Activated T-helper 17 cell treated with anti-CD3 and anti-CD28 coated beads, Interleukin-2, amount 50 U/mL, for 72 hours (primary cell): Measurements from ENCODE around the gene KDM5B. TPM values are rescaled to one million over a fixed set of nuclear protein-coding genes. Genes with fewer than 3 reads are reported as not detected.

Source experiments
- ATAC-seq: fragments of 150-1000 bp; cut with Tn5 transposase; replicated peaks from 2 replicates; pipeline ENCODE4 v1.10.0; 2021; ENCODE audit warnings: mild to moderate bottlenecking, moderate library complexity
- H3K27ac Mint-ChIP-seq: one replicate; pipeline ENCODE4 v1.8.0; 2022; ENCODE audit warnings: mixed read lengths
- H3K27me3 Mint-ChIP-seq: one replicate; pipeline ENCODE4 v1.8.0; 2022; ENCODE audit warnings: mixed read lengths
- H3K36me3 Mint-ChIP-seq: one replicate; pipeline ENCODE4 v1.8.0; 2022; ENCODE audit warnings: low read depth, mild to moderate bottlenecking, mixed read lengths
- H3K4me1 Mint-ChIP-seq: one replicate; pipeline ENCODE4 v1.8.0; 2022; ENCODE audit warnings: mixed read lengths
- H3K4me3 Mint-ChIP-seq: one replicate; pipeline ENCODE4 v1.8.0; 2022; ENCODE audit warnings: mild to moderate bottlenecking, mixed read lengths
- H3K9me3 Mint-ChIP-seq: one replicate; pipeline ENCODE4 v1.8.0; 2022; ENCODE audit warnings: mixed read lengths
- total RNA-seq, 2 donors: library from RNA; stranded (reverse); gene quantifications; one replicate each; pipeline ENCODE4 v1.2.3, GENCODE V29; 2022

Gene KDM5B
- total RNA-seq, 2 donors from 2014 or later: 124 to 176 TPM

- Mint-ChIP-seq H3K4me3 (no peak overlapping the region), H3K9me3 (no peaks in the 10 kb centered on the region), H3K27me3 (peaks cover 46% of the 10 kb centered on the region), H3K4me1 (no peaks in the 10 kb centered on the region), H3K27ac (no peak overlapping the region), H3K36me3 (no peaks in the 10 kb centered on the region)
- no peak for ATAC-seq
These were observed 125.2 kb downstream of the KDM5B start for GRCh38 chr1:202683029-202683428.

GRCh38 chr1:202682477-202682876 lies 125.7 kb downstream of the KDM5B start:
- Mint-ChIP-seq H3K36me3 (no peaks in the 10 kb centered on the region), H3K9me3 (no peaks in the 10 kb centered on the region), H3K27me3 (peaks cover 42% of the 10 kb centered on the region), H3K4me1 (no peaks in the 10 kb centered on the region), H3K27ac (no peak overlapping the region), H3K4me3 (no peak overlapping the region)
- no peak for ATAC-seq

- no peak for ATAC-seq
- Mint-ChIP-seq H3K4me1 (no peaks in the 10 kb centered on the region), H3K27ac (no peak overlapping the region), H3K27me3 (peaks cover 43% of the 10 kb centered on the region), H3K9me3 (no peaks in the 10 kb centered on the region), H3K4me3 (no peak overlapping the region), H3K36me3 (no peaks in the 10 kb centered on the region)
These were observed 126.3 kb downstream of the KDM5B start for GRCh38 chr1:202681736-202682420.

- H3K9me3 Mint-ChIP-seq: no peaks in the 10 kb centered on the region
- H3K36me3 Mint-ChIP-seq: no peaks in the 10 kb centered on the region
- peaks cover 40% of the 10 kb centered on the region for H3K27me3 Mint-ChIP-seq
- no peaks in the 10 kb centered on the region for H3K4me1 Mint-ChIP-seq
- ATAC-seq: no peak
- H3K27ac Mint-ChIP-seq: no peak overlapping the region
- H3K4me3 Mint-ChIP-seq: no peak overlapping the region
These were observed 127.5 kb downstream of the KDM5B start for GRCh38 chr1:202680586-202681352.

GRCh38 chr1:202679406-202680177 lies 128.6 kb downstream of the KDM5B start:
- Mint-ChIP-seq H3K9me3 (no peaks in the 10 kb centered on the region), H3K4me3 (no peak overlapping the region), H3K27ac (no peak overlapping the region), H3K4me1 (no peaks in the 10 kb centered on the region), H3K36me3 (no peaks in the 10 kb centered on the region), H3K27me3 (peaks cover 37% of the 10 kb centered on the region)
- ATAC-seq: no peak

GRCh38 chr1:202677433-202677832 lies 130.8 kb downstream of the KDM5B start:
- H3K9me3 Mint-ChIP-seq: peaks cover 2% of the 10 kb centered on the region
- no peak overlapping the region for H3K27ac Mint-ChIP-seq
- no peaks in the 10 kb centered on the region for H3K4me1 Mint-ChIP-seq
- H3K36me3 Mint-ChIP-seq: no peaks in the 10 kb centered on the region
- H3K27me3 Mint-ChIP-seq: peaks cover 27% of the 10 kb centered on the region
- ATAC-seq: no peak
- no peak overlapping the region for H3K4me3 Mint-ChIP-seq

Other genes with a start within 250 kb of the KDM5B start
- under 1 TPM in 1 of 2 donors, not detected in 1; 0.05 TPM for gene SYT2, start 98.0 kb downstream of the KDM5B start, total RNA-seq
- gene PCAT6, start 2.5 kb upstream of the KDM5B start, total RNA-seq: 1 to 10 TPM; 1.8 to 4.0 TPM
- 10 to 100 TPM in 1 of 2 donors, 1 to 10 TPM in 1; 9.2 to 15.6 TPM for gene RABIF, start 80.7 kb upstream of the KDM5B start, total RNA-seq
- 10 to 100 TPM; 31.6 to 34.1 TPM for gene KLHL12, start 118.8 kb upstream of the KDM5B start, total RNA-seq
- 100 to 1,000 TPM in 1 of 2 donors, 10 to 100 TPM in 1; 71.0 to 102 TPM for gene ADIPOR1, start 149.9 kb upstream of the KDM5B start, total RNA-seq
- 10 to 100 TPM; 19.6 to 19.7 TPM for gene CYB5R1, start 158.8 kb upstream of the KDM5B start, total RNA-seq
- 10 to 100 TPM; 50.1 to 62.6 TPM for gene TMEM183A, start 199.0 kb upstream of the KDM5B start, total RNA-seq
- gene PPFIA4, start 218.1 kb upstream of the KDM5B start, total RNA-seq: 100 to 1,000 TPM in 1 of 2 donors, 10 to 100 TPM in 1; 38.1 to 244 TPM